ENCODE data around the gene FAHD2B.
"Not testable (repeated sequence)": the region's sequence is repeated elsewhere in the genome, so short reads cannot be mapped to it uniquely, and the experiment has no call there.

The FAHD2B gene

GRCh38 chr2:97067279-97068004 lies 27.2 kb downstream of the FAHD2B start:
- no peak for DNase-seq (ENCODE audit: low spot score)

DNA sequence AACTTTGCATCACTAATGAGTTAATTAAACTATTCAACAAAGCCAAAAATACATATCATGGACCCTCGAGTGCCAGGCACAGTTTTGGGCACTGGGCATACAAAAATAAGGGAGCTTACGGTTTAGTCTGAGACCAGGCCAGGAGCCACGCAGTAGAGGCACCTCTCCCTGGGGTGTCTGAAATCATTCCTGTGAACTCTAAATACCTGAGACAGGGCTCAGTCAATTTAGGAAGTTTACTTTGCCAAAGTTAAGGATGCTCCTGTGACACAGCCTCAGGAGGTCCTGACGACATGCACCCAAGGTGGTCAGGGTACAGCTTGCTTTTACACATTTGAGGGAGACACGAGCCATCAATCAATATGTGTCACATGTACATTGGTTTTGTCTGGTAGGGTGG lies 28.7 kb downstream of the FAHD2B start:
- DNase-seq (ENCODE audit: low spot score): not testable (repeated sequence)

DNA sequence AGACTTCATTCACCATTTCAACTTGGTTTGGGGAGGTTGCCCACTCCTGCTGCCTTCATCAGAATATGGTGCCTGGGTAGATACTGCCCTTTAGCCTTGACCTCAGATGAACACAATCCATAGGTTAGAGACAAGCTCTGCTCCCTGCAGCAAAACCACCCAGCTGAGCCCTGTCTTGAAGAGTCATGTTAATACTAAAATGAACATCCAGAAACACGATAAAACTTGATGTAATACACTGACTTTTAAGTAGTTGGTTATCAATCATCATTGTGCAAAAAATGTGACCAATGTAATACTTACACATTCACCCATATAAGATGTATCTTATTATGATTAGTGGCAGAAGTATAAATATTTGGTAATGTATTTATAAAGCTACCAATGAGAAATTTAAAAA lies 32.7 kb downstream of the FAHD2B start:
- DNase-seq (ENCODE audit: low spot score): not testable (repeated sequence)

GRCh38 chr2:97059782-97060181 lies 34.9 kb downstream of the FAHD2B start:
- DNase-seq (ENCODE audit: low spot score): not testable (repeated sequence)

DNA sequence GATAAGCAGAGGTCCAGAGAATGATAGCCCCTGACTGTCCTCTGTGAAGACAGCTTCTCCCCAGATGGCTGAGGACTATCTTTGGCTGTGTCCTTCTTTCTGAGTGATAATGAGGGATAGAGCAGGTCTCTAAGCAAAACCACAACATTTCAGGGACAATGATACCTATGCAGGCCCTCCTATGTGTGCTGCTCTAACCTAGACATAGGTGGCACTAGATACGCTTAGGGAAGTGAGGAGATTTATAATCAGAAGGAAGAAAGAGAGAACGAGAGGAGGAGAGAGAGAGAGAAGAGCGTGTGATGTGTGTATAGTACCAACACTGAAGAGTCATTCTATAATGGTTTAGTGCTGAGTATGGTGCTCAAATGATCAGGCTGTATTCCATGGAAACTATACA lies 38.5 kb downstream of the FAHD2B start:
- DNase-seq (ENCODE audit: low spot score): not testable (repeated sequence)

- DNase-seq (ENCODE audit: low spot score): not testable (repeated sequence)
Measured at GRCh38 chr2:97050032-97050431, 44.6 kb downstream of the FAHD2B start.

- DNase-seq (ENCODE audit: low spot score): not testable (repeated sequence)
Measured at GRCh38 chr2:97048448-97048847, 46.2 kb downstream of the FAHD2B start.

DNA sequence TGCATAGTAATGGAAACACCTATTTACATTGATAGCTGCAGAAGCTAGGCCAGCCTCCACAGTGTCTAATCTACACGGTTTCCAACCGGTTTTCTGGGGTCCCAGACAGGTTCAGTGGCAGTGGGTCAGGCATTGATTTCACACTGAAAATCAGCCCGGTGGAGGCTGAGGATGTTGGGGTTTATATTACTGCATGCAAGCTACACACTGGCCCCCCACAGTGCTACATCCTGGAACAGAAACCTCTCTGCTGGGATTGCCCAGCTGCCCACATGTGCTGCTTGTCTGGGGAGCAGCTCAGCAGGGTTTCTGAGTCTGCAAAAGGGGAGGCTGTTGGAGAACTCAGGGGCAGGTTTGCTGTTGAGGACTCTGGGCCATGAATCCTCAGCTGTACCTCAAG lies 48.0 kb downstream of the FAHD2B start:
- not testable (repeated sequence) for DNase-seq (ENCODE audit: low spot score)

GRCh38 chr2:97045895-97046499 lies 48.7 kb downstream of the FAHD2B start:
- DNase-seq (ENCODE audit: low spot score): not testable (repeated sequence)
